HL-60/S4 treated with retinoic acid at 250 ng/mL for 4 days and 3 days (cell line): ENCODE data around the gene RNF44.

Experiments
- in situ Hi-C: fragments of 300-500 bp; cut with MboI; formaldehyde crosslinking; loops from 2 replicates; pipeline ENCODE4 v1.7.0; 2022; ENCODE audit warnings: low sequenced_read_pairs

The RNF44 gene

DNA sequence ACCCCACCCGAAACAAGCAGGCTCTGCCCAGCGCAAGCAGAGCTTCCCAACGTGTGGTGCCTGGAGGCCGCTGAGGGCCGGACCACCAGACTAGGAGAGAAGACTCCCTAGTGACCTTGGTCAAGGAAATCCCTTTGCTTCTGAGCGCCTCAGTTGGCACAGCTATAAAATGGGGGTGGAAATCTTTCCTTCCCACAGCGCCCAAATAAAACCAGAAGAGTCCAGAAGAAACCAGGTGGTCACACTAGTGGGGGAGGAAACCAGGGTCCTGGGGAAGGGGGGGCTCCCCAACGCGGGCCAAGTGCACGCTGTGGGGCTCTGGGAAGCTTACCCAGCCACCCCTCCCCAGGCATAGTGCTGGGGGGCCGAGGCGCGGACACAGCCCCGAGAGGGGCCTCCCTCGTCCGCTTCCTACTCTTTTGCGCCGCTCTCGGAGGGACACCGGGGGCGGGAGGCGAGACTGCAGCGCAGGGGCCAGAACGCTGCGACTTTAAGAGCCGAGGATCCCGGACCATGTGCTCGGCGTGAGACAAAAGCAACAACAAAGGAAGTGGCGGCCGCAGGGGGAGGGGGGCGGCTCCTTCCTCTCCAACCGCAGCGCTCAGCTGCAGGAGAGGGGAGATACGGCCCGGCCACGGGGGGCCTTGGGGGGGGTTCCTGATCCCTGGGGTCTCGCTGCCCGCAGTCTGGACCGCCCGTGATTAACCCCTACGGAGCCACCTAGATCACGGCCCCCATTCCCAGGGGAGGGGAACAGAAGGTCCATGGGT lies 885 bp downstream of the RNF44 start:
- in situ Hi-C loops = no loop called here

DNA sequence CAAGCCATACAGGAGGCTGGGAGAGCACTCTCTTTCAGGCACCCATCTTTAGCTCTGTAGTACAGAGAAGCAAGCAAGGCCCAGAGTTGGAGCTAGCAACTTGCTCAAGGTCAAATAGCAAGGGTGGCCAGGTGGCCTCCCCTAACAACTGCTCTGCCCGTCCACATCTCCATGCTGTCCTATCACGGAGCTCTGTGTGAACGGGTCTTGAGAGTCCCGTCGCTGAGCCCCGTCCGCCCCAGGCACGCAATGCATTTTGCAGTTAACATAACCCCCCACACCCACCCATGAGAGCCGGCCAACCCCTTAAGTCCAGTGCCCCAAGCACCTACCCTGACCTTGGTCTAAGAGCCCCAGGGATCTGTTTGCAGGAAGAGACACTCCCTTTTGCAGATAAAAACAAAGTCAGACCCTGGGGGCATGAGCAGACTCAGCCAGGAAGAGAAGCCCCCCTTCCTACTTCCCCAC lies 1.5 kb downstream of the RNF44 start:
- in situ Hi-C loops = no loop called here

DNA sequence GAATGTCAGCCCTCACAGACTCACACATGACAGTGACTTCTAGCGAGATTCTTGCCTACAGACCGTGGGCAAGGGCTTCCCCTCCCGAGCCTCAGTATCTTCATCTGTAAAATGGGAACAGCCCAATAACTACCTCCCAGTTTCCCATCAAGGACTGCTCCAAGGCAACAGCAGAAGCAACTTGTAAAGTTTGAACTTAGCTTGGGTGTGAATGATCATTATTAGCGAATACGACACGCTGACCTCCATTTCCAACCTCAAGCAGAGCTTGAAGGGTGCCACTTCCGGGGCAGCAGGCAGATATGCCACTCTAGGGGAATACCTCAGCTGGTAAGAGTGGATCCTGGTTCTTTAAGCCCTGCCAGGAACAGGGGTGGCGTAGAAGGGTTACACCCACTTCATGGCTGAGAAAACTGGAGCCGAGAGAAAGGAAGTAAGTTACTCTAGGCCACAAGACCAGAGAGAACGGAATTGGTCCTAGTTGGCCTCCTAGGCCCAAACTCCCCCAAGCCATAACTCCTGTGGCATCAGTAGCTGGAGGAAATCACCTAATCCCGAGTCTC lies 2.0 kb downstream of the RNF44 start:
- in situ Hi-C loops = no loop called here

GRCh38 chr5:176534640-176535039 lies 2.6 kb downstream of the RNF44 start:
- in situ Hi-C loops = no loop called here

GRCh38 chr5:176533894-176534611 lies 3.1 kb downstream of the RNF44 start:
- in situ Hi-C loops = no loop called here

DNA sequence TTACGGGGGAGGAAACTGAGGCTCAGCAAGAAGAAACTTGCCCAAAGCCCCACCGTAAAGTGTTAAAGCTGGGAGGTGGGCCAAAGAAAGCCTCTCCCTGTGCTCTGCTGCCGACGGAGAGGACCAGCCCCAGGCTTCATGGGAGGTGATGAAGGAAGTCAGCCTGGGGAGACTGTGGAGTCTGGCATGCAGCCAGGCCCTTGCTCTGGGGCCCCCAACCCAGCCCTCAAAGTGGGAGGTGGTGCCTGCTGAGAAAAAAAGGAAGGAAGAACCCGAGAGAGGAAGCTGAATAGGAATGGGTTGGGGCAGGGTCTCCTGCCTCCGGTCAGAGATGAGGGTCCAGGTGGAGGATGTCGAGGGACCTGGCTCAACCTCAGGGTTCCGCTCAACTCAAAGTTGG lies 3.8 kb downstream of the RNF44 start:
- in situ Hi-C loops = no loop called here

DNA sequence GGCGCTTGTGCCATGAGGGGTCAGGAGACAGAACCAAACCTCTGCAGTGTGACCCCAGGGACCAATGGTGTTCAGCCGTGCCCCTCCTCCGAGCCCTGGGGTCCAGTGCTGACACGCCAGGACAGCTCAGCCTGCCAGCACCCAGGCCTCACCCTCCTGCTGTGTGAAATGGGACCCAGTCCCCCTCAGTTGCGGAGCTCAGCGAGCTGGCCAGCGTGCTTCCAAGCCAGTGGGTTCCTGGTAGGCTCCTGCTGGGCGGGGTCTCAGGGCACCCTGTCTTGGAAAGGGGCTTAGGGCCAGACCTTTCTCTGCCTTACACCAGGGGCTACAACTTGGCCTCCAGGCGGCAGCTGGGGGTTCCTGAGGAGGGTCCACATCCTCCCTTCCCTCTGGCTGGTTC lies 4.4 kb downstream of the RNF44 start:
- in situ Hi-C loops = no loop called here

DNA sequence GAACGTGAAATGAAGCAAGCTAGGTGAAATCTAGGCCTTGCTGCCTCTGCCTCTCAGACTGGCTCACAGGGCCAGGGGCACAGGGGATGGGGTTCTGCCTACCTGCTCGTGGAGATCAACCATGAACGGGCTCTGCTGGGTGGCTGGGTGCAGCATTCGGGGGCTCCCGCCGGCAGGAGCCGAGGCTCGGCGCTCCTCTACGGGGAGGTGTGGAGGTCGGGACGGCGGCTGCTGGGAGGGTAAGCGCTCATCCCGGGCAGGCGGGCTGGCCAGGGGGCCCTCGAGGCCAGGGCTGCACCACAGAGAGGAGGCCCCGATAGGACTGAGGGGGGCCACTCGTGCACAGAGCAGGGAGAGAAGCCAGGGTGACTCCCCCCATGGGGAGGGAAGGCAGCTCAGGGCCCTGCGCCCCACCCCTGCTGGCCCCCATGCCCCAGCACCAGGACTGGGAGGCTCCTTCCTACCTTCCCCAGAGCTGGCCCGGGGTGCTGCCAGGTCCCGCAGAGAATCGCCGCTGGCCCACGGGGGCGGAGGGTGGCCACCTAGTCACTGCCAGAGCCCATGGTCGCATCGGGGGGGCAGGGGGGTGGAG lies 5.2 kb downstream of the RNF44 start:
- in situ Hi-C loops = no loop called here

DNA sequence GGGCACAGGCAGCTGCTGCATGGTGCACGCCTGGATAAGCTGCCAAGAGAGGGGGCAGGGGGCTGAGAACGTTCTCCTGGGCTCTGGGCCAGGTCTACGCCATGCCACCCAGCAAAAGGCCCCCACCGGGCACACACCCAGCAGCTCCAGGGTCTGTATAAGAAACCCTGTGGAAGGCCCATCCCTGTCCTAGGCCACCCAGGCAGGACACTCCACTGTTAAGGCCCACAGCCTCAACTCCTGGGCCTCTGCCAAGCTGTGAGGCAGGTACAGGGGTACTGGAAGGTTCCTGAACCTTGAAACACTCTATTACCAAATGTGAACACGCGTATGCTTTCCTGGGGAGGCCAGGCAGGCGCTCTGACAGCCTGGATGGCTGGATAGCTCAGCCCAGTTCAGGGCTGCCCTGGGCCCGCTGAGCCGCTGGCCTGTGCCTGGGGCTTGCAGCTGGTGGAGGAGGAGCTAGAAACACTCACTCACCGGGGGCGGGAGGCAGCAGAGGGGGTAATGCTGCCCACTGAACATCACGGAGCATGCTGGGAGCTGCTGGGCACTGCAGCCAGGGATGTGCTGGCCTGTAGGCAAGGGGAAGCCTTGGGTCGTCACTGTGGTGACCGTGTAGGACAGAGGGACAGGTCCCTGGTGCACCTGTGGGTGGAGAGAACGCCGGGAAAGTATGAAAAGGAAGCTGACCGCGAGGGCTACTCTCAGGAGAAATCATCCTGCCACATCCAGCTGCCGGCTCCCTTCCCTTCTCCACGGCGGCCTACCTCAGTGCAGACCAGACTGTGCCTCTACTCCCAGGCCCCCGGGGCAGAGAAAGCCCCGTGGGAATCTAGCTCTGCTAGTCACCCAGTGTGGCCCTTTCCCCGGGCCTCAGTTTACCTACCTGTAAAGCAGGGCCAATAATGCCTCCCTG lies 6.0 kb downstream of the RNF44 start:
- in situ Hi-C loops = no loop called here

GRCh38 chr5:176530393-176530982 lies 6.7 kb downstream of the RNF44 start:
- in situ Hi-C loops = no loop called here

DNA sequence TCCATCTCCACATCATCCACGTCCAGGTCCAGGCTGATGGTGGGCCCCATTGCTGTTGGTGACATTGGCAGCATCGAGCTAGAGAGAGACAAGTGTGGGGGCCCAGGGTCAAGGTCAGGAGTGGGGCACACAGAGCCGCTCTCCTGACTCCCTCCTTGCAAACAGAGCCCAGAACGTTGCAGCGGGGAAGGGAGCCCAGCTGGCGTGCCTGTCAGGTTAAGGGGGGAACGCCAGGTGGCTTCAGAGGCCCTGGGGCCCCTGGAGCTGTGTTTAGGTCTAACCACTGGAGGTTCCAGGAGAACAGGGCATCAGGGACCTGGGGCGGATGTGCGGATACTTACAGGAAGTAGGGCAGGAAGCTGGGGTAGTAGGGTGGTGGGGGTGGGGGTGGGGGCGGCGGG lies 7.5 kb downstream of the RNF44 start:
- in situ Hi-C loops = no loop called here

DNA sequence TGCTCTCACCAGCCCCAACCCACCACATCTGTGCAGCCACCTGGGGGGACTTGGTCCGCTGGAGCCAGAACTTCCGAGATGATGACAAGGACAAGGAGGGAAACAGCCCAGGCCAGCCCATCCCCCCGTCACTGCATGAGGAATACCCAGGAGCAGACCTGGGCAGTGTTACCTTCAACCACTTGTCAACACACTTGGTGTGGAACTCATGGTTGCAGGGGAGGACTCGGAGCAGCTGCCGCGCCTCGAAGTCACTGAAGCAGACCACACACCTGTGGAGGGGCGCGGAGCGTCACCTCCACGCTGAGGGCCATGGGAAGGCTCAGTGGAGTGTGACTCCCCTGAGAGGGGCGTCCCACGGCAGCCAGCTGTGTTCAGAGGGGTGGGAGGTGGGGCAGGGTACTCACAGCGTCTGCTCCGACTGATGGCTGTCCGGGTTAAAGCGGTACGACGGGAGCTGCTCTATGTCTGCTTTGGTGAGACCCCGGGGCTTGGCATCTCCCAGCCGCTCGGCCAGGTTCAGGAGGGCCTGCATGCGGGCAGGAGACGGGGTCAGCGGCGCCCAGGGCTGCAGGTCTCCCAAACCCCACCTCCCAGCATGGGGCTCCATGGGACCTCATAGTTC lies 8.0 kb downstream of the RNF44 start:
- in situ Hi-C loops = no loop called here

GRCh38 chr5:176528761-176529115 lies 8.5 kb downstream of the RNF44 start:
- in situ Hi-C loops = no loop called here

GRCh38 chr5:176528301-176528700 lies 8.9 kb downstream of the RNF44 start:
- in situ Hi-C loops = no loop called here

- in situ Hi-C loops = no loop called here
Observed at GRCh38 chr5:176527246-176528222, 9.7 kb downstream of the RNF44 start.

GRCh38 chr5:176526462-176526861 lies 10.7 kb downstream of the RNF44 start:
- in situ Hi-C loops = no loop called here

GRCh38 chr5:176525677-176526076 lies 11.5 kb downstream of the RNF44 start:
- in situ Hi-C loops = no loop called here

DNA sequence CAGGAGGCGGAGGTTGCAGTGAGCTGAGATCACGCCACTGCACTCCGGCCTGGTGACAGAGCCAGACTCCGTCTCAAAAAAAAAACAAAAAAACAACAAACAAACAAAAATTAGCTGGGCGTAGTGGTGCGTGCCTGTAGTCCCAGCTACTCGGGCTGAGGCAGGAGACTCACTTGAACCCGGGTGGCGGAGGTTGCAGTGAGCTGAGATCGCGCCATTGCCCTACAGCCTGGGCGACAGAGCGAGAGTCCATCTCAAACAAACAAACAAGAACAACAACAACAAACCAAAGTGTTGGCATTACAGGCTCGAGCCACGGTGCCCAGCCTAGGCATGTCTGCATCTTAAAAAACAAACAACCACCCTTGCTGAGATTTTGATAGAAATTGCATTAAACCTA lies 12.2 kb downstream of the RNF44 start:
- in situ Hi-C loops = no loop called here

DNA sequence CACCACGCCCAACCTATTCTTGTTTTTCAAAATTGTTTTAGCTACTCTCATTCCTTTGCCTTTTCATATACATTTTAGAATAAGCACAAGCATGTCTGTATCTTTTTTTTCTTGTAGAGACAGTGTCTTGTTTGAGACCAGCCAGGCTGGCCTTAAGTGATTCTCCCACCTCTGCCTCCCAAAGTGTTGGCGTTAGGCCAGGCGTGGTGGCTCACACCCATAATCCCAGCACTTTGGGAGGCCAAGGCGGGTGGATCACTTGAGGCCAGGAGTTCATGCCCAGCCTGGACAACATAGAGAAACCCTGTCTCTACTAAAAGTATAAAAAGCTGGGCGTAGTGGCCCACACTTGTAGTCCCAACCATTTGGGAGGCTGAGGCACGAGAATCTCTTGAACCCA lies 13.1 kb downstream of the RNF44 start:
- in situ Hi-C loops = no loop called here
